ENCODE measurements around the gene RAPSN. TPM values are rescaled to one million over a fixed set of nuclear protein-coding genes. Genes with fewer than 3 reads are reported as not detected.
A peak's percentile ranks its signal among the peaks of the same experiment; 100 is the strongest.

RAPSN gene
- total and polyA plus RNA-seq, 2 donors (not counting 1 experiment from before 2014, with no cell fraction given): 0.25 to 1.0 TPM

GRCh38 chr11:47410370-47411264, 38.3 kb downstream of the RAPSN start:
- Mint-ChIP-seq H3K4me3 (peak overlapping the region; percentile 53), H3K27ac (peak overlapping the region; percentile 56), H3K4me1 (peaks cover 25% of the 10 kb centered on the region), H3K27me3 (no peaks in the 10 kb centered on the region), H3K9me3 (ENCODE audit: insufficient read depth) (no peaks in the 10 kb centered on the region)
- Histone ChIP-seq H3K27me3 (replicated peaks in 1 of 4; ENCODE audit: control extremely low read depth in 1 of 4, control insufficient read depth in 3 of 4, insufficient read depth in 4 of 4, low read length in 3 of 4) (no peaks in the 10 kb centered on the region), H3K79me2 (ENCODE audit: control insufficient read depth, insufficient read depth, low read length) (no peaks in the 10 kb centered on the region), H4K20me1 (ENCODE audit: control insufficient read depth, insufficient read depth, low read length, poor library complexity, severe bottlenecking) (no peaks in the 10 kb centered on the region), H3K36me3 (replicated peaks in 1 of 2; ENCODE audit: control extremely low read depth in 1 of 2, control insufficient read depth in 1 of 2, extremely low read depth in 1 of 2, insufficient read depth in 2 of 2, low read length in 1 of 2) (peaks cover 0 to 17% of the 10 kb centered on the region in 2 experiments), H3K27ac (ENCODE audit: low read length in 2 of 2) (peak overlapping the region in 1 of 2 donors; percentile 30), H3K9ac (ENCODE audit: low read length) (no peak overlapping the region), H3K9me3 (ENCODE audit: control extremely low read depth in 1 of 3, control insufficient read depth in 2 of 3, insufficient read depth in 1 of 3, low read length in 2 of 3) (no peaks in the 10 kb centered on the region), H3K4me2 (replicated peaks; ENCODE audit: low read depth, low read length, poor library complexity, severe bottlenecking) (no peak overlapping the region), H2AFZ (ENCODE audit: insufficient read depth, low read depth, low read length, poor library complexity, severe bottlenecking) (no peak overlapping the region), H3K4me3 (ENCODE audit: control extremely low read depth in 1 of 5, extremely low read depth in 1 of 5, insufficient read depth in 1 of 5, low read depth in 2 of 5, low read length in 4 of 5) (no peak overlapping the region), H3K4me1 (ENCODE audit: control insufficient read depth in 2 of 2, insufficient read depth in 2 of 2, low read length in 2 of 2) (peaks cover 16 to 25% of the 10 kb centered on the region in 2 donors)
- POLR2A ChIA-PET: interaction anchor here (1.1 kb wide), 1 partner anchor 32 kb away, joined by 3 read pairs; the partner anchor contains the start of gene SPI1
- intact Hi-C loops (cut with micrococcal nuclease): no loop called here
- WGBS (ENCODE audit: insufficient coverage): 83% methylated on average over 12 of the region's 12 CpGs
- no peak for ATAC-seq (ENCODE audit: low read depth)
- DNase-seq: peak; percentile 25
- CTCF ChIA-PET: interaction anchor here (0.7 to 19.1 kb wide), 24 partner anchors 8 to 443 kb away, joined by 3 to 345 read pairs (median 10); partner anchors contain the start of genes ACP2, ARFGAP2, DDB2 and PSMC3
- no peak for TF ChIP-seq CTCF (IDR thresholded peaks at IDR 0.05)
- no peak for TF ChIP-seq EZH2 (IDR thresholded peaks at IDR 0.05; ENCODE audit: borderline replicate concordance, insufficient read depth, low read depth, low read length, poor library complexity, severe bottlenecking)
